HL-60 (cell line): ENCODE results near the gene CDH23.

Source experiments
- GABPA ChIP-seq: IDR thresholded peaks from 2 replicates; pipeline ENCODE4 v1.6.1; 2012; ENCODE audit warnings: low read depth
- TF ChIP-seq, protein P1 (sequence below): IDR thresholded peaks from one replicate; pipeline ENCODE4 v1.5.1; 2011; ENCODE audit warnings: low read length, control low read depth, inconsistent platforms; ENCODE audit not compliant: insufficient read depth

DNA sequence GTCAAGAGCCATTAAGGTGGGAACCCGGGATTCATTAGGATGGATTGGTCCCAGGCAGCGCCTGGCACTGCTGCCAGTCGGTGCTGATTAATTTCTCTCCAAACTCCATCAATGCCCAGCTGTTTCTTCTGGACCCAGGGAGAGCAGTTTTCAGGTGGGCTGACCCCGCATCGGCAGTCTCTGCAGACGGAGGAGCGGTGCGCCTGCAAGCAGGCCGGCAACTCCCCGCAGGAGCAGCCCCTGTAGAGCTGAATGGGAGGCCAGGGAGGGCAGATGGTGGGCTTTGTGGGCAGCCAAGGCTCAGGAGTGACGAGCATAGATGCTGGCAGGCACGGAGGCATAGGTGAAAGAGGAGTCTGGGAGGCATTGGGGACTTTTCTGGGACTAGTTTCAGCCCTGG is 56.5 kb downstream of the CDH23 start:
- TF ChIP-seq, protein P1, sequence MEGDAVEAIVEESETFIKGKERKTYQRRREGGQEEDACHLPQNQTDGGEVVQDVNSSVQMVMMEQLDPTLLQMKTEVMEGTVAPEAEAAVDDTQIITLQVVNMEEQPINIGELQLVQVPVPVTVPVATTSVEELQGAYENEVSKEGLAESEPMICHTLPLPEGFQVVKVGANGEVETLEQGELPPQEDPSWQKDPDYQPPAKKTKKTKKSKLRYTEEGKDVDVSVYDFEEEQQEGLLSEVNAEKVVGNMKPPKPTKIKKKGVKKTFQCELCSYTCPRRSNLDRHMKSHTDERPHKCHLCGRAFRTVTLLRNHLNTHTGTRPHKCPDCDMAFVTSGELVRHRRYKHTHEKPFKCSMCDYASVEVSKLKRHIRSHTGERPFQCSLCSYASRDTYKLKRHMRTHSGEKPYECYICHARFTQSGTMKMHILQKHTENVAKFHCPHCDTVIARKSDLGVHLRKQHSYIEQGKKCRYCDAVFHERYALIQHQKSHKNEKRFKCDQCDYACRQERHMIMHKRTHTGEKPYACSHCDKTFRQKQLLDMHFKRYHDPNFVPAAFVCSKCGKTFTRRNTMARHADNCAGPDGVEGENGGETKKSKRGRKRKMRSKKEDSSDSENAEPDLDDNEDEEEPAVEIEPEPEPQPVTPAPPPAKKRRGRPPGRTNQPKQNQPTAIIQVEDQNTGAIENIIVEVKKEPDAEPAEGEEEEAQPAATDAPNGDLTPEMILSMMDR = no peak
- TF ChIP-seq GABPA = no peak
